Osteoblast (primary cell): ENCODE results near the gene PLCH2. TPM values are rescaled to one million over a fixed set of nuclear protein-coding genes. Genes with fewer than 3 reads are reported as not detected.
A peak's percentile ranks its signal among the peaks of the same experiment; 100 is the strongest.

Experiments used
- DNase-seq: peaks from one replicate; pipeline ENCODE4 v3.0.0; 2011; ENCODE audit warnings: low spot score, mixed read lengths; ENCODE audit not compliant: insufficient read length; ENCODE audit errors: missing footprints
- H2AFZ ChIP-seq: 2 replicates; pipeline ENCODE4 v1.6.0; 2011; ENCODE audit warnings: mild to moderate bottlenecking, low read length
- H3K27ac ChIP-seq: 2 replicates; pipeline ENCODE4 v1.5.1; 2011; ENCODE audit warnings: mild to moderate bottlenecking, low read depth, low read length, moderate library complexity
- H3K27me3 ChIP-seq: 2 replicates; pipeline ENCODE4 v1.6.0; 2012; ENCODE audit warnings: mild to moderate bottlenecking, control low read depth, inconsistent platforms, low read length, moderate library complexity; ENCODE audit not compliant: insufficient read depth
- H3K36me3 ChIP-seq: 2 replicates; pipeline ENCODE4 v1.5.1; 2011; ENCODE audit warnings: mild to moderate bottlenecking, low read length, control low read depth, moderate library complexity; ENCODE audit not compliant: insufficient read depth
- H3K4me1 ChIP-seq: 2 replicates; pipeline ENCODE4 v1.5.1; 2011; ENCODE audit warnings: mild to moderate bottlenecking, low read length, control low read depth, moderate library complexity; ENCODE audit not compliant: insufficient read depth
- H3K4me2 ChIP-seq: 2 replicates; pipeline ENCODE4 v1.6.0; 2011; ENCODE audit warnings: mild to moderate bottlenecking, low read length; ENCODE audit not compliant: insufficient read depth
- H3K4me3 ChIP-seq: fragments of 200-600 bp; sonication (generic); 3 replicates; pipeline ENCODE4 v1.5.1; 2012; ENCODE audit warnings: mild to moderate bottlenecking, low read length, inconsistent platforms; ENCODE audit not compliant: insufficient read depth
- H3K79me2 ChIP-seq: 2 replicates; pipeline ENCODE4 v1.6.0; 2012; ENCODE audit warnings: mild to moderate bottlenecking, low read length, control low read depth, inconsistent platforms; ENCODE audit not compliant: insufficient read depth
- H3K9me3 ChIP-seq: 2 replicates; pipeline ENCODE4 v1.5.1; 2011; ENCODE audit warnings: low read depth, low read length, control low read depth
- H4K20me1 ChIP-seq: 2 replicates; pipeline ENCODE4 v1.6.0; 2012; ENCODE audit warnings: mild to moderate bottlenecking, low read length, control low read depth; ENCODE audit not compliant: insufficient read depth
- total RNA-seq: library from RNA; depleted of rRNA; stranded (reverse); fragments of >200 nt; gene quantifications from 2 replicates; pipeline ENCODE4 v1.2.3, GENCODE V29; 2012
- TF ChIP-seq, protein P1 (sequence below): IDR thresholded peaks from 2 replicates; pipeline ENCODE4 v1.5.1; 2011; ENCODE audit warnings: mild to moderate bottlenecking, low read depth, low read length, moderate library complexity; ENCODE audit errors: extremely low read depth

Gene PLCH2
- total RNA-seq, 1 donor, result under 0.01 TPM

DNA sequence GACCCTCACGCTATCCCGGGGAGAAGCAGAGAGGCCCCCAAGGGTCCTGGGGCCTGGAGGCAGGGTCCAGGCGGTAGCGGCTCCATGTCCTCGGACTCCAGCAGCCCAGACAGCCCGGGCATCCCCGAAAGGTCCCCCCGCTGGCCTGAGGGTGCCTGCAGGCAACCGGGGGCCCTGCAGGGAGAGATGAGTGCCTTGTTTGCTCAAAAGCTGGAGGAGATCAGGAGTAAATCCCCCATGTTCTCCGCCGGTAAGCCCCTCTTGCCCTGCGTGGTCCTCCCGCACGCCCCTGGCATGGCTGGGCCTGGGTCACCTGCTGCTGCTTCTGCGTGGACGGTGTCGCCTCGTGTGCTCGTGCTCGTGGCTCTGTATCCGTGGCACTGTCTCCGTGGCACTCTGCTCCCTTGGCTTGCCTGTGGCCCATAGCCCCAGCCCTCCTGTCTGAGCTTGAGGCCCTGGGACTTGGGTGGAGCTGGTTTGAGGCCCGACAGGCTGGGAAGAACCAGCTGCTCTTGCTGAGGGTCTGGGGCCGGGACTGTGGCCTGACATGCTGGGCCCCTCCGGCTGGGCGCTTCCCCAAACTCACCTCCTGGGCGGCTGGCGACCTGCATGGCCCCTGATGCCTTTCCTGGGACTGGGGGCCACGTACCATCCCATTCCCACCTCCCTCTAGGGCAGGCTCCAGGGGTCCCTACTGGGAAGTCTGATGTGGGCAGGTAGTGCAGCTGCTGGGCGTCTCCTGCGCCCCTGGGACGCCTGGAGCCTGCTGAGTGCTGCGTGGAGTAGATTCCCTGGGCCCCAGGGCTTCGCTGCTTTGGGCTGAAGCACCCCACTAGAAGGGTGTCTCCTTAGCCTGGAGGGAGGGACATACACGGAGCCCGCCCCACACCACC is 26.8 kb downstream of the PLCH2 start:
- H3K4me3 ChIP-seq, result no peak overlapping the region
- H3K27ac ChIP-seq, result no peak overlapping the region
- no peaks in the 10 kb centered on the region for H3K36me3 ChIP-seq
- H3K27me3 ChIP-seq, result peaks cover 28% of the 10 kb centered on the region
- H3K79me2 ChIP-seq, result no peaks in the 10 kb centered on the region
- DNase-seq, result no peak
- no peaks in the 10 kb centered on the region for H3K9me3 ChIP-seq
- H3K4me2 ChIP-seq, result no peak overlapping the region
- no peak overlapping the region for H2AFZ ChIP-seq
- TF ChIP-seq, protein P1, sequence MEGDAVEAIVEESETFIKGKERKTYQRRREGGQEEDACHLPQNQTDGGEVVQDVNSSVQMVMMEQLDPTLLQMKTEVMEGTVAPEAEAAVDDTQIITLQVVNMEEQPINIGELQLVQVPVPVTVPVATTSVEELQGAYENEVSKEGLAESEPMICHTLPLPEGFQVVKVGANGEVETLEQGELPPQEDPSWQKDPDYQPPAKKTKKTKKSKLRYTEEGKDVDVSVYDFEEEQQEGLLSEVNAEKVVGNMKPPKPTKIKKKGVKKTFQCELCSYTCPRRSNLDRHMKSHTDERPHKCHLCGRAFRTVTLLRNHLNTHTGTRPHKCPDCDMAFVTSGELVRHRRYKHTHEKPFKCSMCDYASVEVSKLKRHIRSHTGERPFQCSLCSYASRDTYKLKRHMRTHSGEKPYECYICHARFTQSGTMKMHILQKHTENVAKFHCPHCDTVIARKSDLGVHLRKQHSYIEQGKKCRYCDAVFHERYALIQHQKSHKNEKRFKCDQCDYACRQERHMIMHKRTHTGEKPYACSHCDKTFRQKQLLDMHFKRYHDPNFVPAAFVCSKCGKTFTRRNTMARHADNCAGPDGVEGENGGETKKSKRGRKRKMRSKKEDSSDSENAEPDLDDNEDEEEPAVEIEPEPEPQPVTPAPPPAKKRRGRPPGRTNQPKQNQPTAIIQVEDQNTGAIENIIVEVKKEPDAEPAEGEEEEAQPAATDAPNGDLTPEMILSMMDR, result no peak
- H4K20me1 ChIP-seq, result peaks cover 5% of the 10 kb centered on the region
- H3K4me1 ChIP-seq, result no peaks in the 10 kb centered on the region

DNA sequence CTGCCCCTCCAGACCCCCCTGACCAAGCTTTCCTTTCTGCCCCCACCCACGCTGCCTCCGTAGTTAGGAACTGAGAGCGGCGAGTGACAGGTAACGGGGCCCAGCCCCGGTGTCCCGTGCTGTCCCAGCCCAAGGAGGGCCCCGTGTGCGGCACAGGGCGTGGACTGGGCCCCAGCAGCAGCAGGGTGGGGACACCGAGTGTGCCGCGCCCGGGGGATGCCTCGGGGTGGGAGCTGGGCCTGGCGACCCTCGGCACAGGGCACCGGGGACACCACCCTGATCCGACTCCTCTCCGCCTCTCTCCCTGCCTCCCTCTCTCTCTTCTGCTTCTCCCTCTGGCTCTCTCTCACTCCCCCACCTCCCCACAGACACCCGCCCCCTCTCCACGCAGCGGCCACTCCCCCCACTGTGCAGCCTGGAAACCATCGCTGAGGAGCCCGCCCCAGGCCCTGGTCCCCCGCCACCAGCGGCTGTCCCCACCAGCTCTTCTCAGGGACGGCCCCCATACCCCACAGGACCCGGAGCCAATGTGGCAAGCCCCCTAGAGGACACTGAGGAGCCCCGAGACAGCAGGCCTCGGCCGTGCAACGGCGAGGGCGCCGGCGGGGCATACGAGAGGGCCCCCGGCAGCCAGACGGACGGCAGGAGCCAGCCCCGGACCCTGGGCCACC is 27.6 kb downstream of the PLCH2 start:
- H2AFZ ChIP-seq, result no peak overlapping the region
- TF ChIP-seq, protein P1, result no peak
- H3K9me3 ChIP-seq, result no peaks in the 10 kb centered on the region
- H3K4me1 ChIP-seq, result no peaks in the 10 kb centered on the region
- H3K27ac ChIP-seq, result no peak overlapping the region
- H3K4me3 ChIP-seq, result no peak overlapping the region
- H4K20me1 ChIP-seq, result peaks cover 5% of the 10 kb centered on the region
- H3K36me3 ChIP-seq, result no peaks in the 10 kb centered on the region
- DNase-seq, result no peak
- H3K4me2 ChIP-seq, result no peak overlapping the region
- H3K27me3 ChIP-seq, result peaks cover 28% of the 10 kb centered on the region
- no peaks in the 10 kb centered on the region for H3K79me2 ChIP-seq

DNA sequence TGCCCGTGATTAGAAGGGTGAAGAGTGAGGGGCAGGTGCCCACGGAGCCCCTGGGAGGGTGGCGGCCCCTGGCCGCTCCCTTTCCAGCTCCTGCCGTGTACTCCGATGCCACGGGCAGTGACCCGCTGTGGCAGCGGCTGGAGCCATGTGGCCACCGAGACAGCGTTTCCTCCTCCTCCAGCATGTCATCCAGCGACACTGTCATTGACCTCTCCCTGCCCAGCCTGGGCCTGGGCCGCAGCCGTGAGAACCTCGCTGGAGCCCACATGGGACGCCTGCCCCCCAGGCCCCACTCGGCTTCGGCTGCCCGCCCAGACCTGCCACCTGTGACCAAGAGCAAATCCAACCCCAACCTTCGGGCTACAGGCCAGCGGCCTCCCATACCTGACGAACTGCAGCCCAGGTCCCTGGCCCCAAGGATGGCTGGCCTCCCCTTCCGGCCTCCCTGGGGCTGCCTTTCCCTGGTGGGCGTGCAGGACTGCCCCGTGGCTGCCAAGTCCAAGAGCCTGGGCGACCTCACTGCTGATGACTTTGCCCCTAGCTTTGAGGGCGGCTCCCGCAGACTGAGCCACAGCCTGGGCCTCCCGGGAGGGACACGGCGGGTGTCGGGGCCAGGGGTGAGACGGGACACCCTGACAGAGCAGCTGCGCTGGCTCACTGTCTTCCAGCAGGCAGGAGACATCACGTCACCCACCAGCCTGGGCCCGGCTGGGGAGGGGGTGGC is 28.3 kb downstream of the PLCH2 start:
- Histone ChIP-seq H3K79me2 (no peaks in the 10 kb centered on the region), H3K9me3 (no peaks in the 10 kb centered on the region), H3K4me3 (no peak overlapping the region), H4K20me1 (peaks cover 5% of the 10 kb centered on the region), H3K4me2 (no peak overlapping the region), H3K36me3 (peaks cover 5% of the 10 kb centered on the region), H2AFZ (no peak overlapping the region), H3K27ac (no peak overlapping the region), H3K4me1 (no peaks in the 10 kb centered on the region), H3K27me3 (peaks cover 28% of the 10 kb centered on the region)
- peak; percentile 89 for DNase-seq
- TF ChIP-seq, protein P1, result no peak
